Measurements from ENCODE around the gene DNAJC8.

- TF ChIP-seq YY1 (IDR thresholded peaks at IDR 0.05; ENCODE audit: insufficient read depth, insufficient read length): no peak
- no peak for TF ChIP-seq ZNF274 (IDR thresholded peaks at IDR 0.05; ENCODE audit: low read depth, low read length)
- TF ChIP-seq SUZ12 (IDR thresholded peaks at IDR 0.05; ENCODE audit: extremely low read depth, insufficient read depth, insufficient read length): no peak
These were observed 36.7 kb upstream of the DNAJC8 start for GRCh38 chr1:28269529-28269928.
